Mammary epithelial cell (primary cell): ENCODE results near the gene EXOC8.

ENCODE experiments used
- CTCF ChIP-seq, 2 donors: IDR thresholded peaks in 1 of 2; conservative IDR thresholded peaks in 1 of 2; 2 replicates each; pipeline ENCODE4 v1.5.1; 2011 to 2012; ENCODE audit warnings: inconsistent platforms in 2 of 2, low read length in 2 of 2, mild to moderate bottlenecking in 2 of 2, control low read depth in 1 of 2, low read depth in 1 of 2; ENCODE audit not compliant: insufficient read depth in 1 of 2; ENCODE audit errors: extremely low read depth in 1 of 2
- EZH2 ChIP-seq: IDR thresholded peaks from 2 replicates; pipeline ENCODE4 v1.6.1; 2012; ENCODE audit warnings: low read length, inconsistent platforms, borderline replicate concordance

- no peak for TF ChIP-seq CTCF (conservative IDR thresholded peaks at IDR 0.05 in 1 of 2, IDR thresholded peaks at IDR 0.05 in 1 of 2; ENCODE audit: extremely low read depth in 1 of 2, insufficient read depth in 1 of 2, low read depth in 1 of 2, low read length in 2 of 2)
- no peak for TF ChIP-seq EZH2
Observed at GRCh38 chr1:231347961-231348360, 10.3 kb upstream of the EXOC8 start.
